COR-L47 (cell line): Measurements from ENCODE around the gene NPPA.
"Not testable (repeated sequence)": the region's sequence is repeated elsewhere in the genome, so short reads cannot be mapped to it uniquely, and the experiment has no call there.

ENCODE experiments used
- DNase-seq: peaks from one replicate; lab custom pipeline; 2025; lab: John Stamatoyannopoulos, UW

NPPA gene

GRCh38 chr1:11807133-11807532, 40.5 kb downstream of the NPPA start:
- no peak for DNase-seq

DNA sequence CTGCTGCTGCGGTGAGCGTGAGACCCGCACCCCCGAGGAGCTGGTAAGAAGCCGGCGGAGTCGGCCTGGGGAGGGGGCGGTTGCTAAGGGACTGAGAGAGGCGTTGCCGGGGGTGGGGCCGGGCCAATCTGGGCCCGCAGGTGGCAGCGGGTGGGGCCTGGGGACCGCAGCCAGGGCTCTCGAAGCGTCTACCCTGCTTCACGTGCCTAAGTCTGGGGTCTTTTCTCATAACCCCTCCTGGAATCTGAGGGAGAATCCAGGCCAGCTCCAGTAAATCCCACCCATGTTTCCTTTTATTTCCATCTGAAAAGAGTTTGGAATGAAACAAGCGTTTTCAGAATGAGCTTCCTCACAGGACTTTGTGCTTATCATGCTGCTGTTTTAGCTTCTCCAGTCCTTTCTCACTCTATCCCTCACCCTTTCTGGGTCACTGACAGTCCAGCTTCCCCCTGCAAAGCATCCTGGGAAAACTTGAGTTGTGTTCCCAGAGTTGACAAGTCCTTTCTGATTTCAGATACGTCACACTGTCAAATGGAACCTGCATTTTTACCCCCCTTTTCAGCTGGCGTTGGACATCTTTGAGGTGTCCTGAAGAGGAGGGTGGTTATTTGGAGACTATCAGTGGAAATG, 41.2 kb downstream of the NPPA start:
- DNase-seq, result peak; percentile 72

- DNase-seq, result peak; percentile 99
Measured at GRCh38 chr1:11805422-11806306, 41.9 kb downstream of the NPPA start, which contains the start of the genes CLCN6 and MTHFR. Gene CLCN6, plus strand, starts transcription at chr1:11806191. Its CDS starts 72 bp downstream, at chr1:11806263. Gene MTHFR, minus strand, starts transcription at chr1:11805964. Its CDS starts 2,848 bp downstream, at chr1:11803116.

- DNase-seq, result peak; percentile 85
Measured at GRCh38 chr1:11804666-11805421, 42.7 kb downstream of the NPPA start.

GRCh38 chr1:11803924-11804665, 43.5 kb downstream of the NPPA start:
- not testable (repeated sequence) for DNase-seq

GRCh38 chr1:11802973-11803885, 44.4 kb downstream of the NPPA start:
- DNase-seq, result peak; percentile 90

- DNase-seq, result no peak
Measured at GRCh38 chr1:11802616-11802972, 45.0 kb downstream of the NPPA start.

GRCh38 chr1:11800756-11801433, 46.7 kb downstream of the NPPA start:
- DNase-seq, result no peak

DNA sequence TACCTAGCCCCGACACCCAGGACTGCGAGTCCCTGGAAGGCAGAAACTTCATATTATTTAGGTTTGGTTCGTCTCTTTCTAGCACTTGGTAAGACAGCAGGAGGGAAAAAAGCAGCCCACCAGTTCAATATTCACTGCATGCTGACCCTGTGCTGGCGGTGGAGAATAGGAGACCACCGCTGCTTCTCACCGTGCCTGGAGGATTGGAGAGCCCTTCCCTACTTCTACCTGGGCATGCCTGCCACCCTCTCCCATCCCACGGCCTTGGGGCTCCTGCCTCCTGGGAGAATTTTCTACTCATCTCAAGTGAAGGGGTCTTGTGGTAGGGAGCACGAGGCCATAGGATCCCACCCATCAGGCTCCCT, 47.2 kb downstream of the NPPA start:
- DNase-seq, result no peak

- no peak for DNase-seq
Measured at GRCh38 chr1:11799896-11800295, 47.7 kb downstream of the NPPA start.

GRCh38 chr1:11799099-11799498, 48.5 kb downstream of the NPPA start:
- DNase-seq, result no peak

DNA sequence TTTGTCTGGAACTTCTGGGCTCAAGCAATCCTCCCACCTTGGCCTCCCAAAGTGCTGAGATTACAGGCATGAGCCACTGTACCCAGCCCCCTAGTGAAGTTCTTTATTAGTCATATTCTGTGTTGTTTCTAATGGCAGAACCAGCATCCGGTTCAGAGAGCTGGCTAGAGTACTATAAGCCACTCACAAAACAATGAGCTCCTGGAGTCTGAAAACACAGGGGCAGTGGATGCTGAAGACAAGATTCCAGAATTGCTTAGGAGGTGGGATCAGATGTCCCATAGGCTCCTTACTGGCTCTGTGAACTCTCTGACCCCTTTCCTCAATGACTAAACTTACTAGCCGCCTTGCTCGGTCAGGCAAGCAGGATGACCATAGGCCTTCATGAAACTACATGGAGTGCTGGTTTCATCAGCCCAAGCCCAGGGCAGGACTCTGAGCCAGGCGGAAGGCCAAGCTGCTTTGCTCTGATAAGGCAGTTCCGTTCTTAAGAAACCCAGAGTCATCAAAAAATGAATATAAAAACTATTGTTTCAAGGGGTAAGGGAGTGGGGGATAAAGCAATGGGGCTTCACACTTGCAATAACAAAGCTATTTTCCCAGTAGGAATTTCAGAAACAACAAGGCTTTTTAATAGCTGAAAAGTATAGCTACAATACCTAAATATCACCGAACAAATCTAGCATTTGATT, 49.9 kb downstream of the NPPA start:
- DNase-seq, result no peak

- DNase-seq, result no peak
Measured at GRCh38 chr1:11796036-11796828, 51.4 kb downstream of the NPPA start.
